Astrocyte (in vitro differentiated cells and primary cell): ENCODE results near the gene WDR93.

Source experiments
- EZH2 ChIP-seq: IDR thresholded peaks from 2 replicates; pipeline ENCODE4 v1.6.1; 2012; ENCODE audit warnings: mild to moderate bottlenecking, low read length, inconsistent platforms; ENCODE audit not compliant: insufficient read depth
- TF ChIP-seq, protein P1 (sequence below): IDR thresholded peaks from 2 replicates; pipeline ENCODE4 v1.5.1; 2011; ENCODE audit warnings: low read depth, mild to moderate bottlenecking, inconsistent platforms, low read length, moderate library complexity; ENCODE audit not compliant: insufficient read depth

DNA sequence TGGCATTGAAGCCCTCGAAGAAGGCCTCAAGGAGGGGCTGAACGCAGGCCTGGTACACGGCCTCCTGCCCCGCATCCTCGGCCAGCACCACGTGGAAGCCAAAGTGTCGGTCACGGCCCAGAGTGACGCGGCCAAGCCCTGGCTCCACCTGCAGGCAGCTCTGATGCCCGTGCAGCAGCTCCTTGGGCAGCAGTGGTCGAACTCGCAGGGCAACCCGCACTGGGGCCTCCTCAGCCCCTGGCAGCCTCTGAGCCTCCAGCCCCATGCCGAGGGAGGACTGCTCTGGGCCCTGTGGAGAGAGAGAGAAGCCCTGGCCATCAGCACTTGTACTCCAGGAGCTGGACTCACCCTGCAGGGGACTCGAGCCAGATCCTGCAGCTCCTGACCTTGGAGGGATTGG is 37.9 kb upstream of the WDR93 start:
- TF ChIP-seq, protein P1, sequence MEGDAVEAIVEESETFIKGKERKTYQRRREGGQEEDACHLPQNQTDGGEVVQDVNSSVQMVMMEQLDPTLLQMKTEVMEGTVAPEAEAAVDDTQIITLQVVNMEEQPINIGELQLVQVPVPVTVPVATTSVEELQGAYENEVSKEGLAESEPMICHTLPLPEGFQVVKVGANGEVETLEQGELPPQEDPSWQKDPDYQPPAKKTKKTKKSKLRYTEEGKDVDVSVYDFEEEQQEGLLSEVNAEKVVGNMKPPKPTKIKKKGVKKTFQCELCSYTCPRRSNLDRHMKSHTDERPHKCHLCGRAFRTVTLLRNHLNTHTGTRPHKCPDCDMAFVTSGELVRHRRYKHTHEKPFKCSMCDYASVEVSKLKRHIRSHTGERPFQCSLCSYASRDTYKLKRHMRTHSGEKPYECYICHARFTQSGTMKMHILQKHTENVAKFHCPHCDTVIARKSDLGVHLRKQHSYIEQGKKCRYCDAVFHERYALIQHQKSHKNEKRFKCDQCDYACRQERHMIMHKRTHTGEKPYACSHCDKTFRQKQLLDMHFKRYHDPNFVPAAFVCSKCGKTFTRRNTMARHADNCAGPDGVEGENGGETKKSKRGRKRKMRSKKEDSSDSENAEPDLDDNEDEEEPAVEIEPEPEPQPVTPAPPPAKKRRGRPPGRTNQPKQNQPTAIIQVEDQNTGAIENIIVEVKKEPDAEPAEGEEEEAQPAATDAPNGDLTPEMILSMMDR, result no peak
- TF ChIP-seq EZH2, result no peak
